Esophagus (tissue), 2 donors: Measurements from ENCODE around the gene CDC42BPB. TPM values are rescaled to one million over a fixed set of nuclear protein-coding genes. Genes with fewer than 3 reads are reported as not detected.

Experiments used
- H3K27ac ChIP-seq, 2 donors: one replicate each; pipeline ENCODE4 v1.5.1; 2013; ENCODE audit warnings: low read depth in 2 of 2, mild to moderate bottlenecking in 2 of 2, inconsistent platforms in 1 of 2, low read length in 1 of 2, moderate library complexity in 1 of 2
- H3K27me3 ChIP-seq, 2 donors: one replicate each; pipeline ENCODE4 v1.6.1; 2013; ENCODE audit warnings: low read length in 2 of 2, control low read depth in 1 of 2, mild to moderate bottlenecking in 1 of 2; ENCODE audit not compliant: insufficient read depth in 2 of 2, control insufficient read depth in 1 of 2
- H3K36me3 ChIP-seq, 2 donors: one replicate each; pipeline ENCODE4 v1.6.1; 2013; ENCODE audit warnings: low read length in 1 of 2; ENCODE audit not compliant: control insufficient read depth in 2 of 2, insufficient read depth in 2 of 2
- H3K4me1 ChIP-seq, 2 donors: one replicate each; pipeline ENCODE4 v1.6.1; 2013; ENCODE audit warnings: low read length in 1 of 2; ENCODE audit not compliant: control insufficient read depth in 2 of 2, insufficient read depth in 2 of 2
- H3K4me3 ChIP-seq, 2 donors: one replicate each; pipeline ENCODE4 v1.5.1; 2013; ENCODE audit warnings: low read length in 2 of 2, mild to moderate bottlenecking in 2 of 2, low read depth in 1 of 2, moderate library complexity in 1 of 2
- H3K9me3 ChIP-seq, 2 donors: one replicate each; pipeline ENCODE4 v1.6.1; 2013; ENCODE audit warnings: mild to moderate bottlenecking in 2 of 2, low read depth in 1 of 2, low read length in 1 of 2, moderate library complexity in 1 of 2; ENCODE audit not compliant: control insufficient read depth in 2 of 2, insufficient read depth in 1 of 2
- WGBS, 2 donors: extraction: QIAGEN DNeasy Blood & Tissue Kit; methylation state at CpG; one replicate each; pipeline ENCODE4 v1.1.7; 2013; 5-methylcytosine and 5-hydroxymethylcytosine counted together
- polyA plus RNA-seq, 2 donors: library from polyadenylated mRNA; stranded (reverse); fragments of 200-250 nt; gene quantifications; one replicate each; pipeline ENCODE4 v1.2.3, GENCODE V29; 2013
- donor health status: healthy with polysubstance abuse.
- donor health status: Bipolar disorder and iron deficiency.

CDC42BPB gene
- polyA plus RNA-seq, 2 donors = 29.9 to 35.2 TPM

- H3K9me3 ChIP-seq = peaks cover 0 to 3% of the 10 kb centered on the region in 2 donors
- H3K36me3 ChIP-seq = no peaks in the 10 kb centered on the region
- H3K27me3 ChIP-seq = peaks cover 0 to 10% of the 10 kb centered on the region in 2 donors
- no peak overlapping the region for H3K4me3 ChIP-seq
- WGBS, 2 donors = 88 to 91% methylated on average over 11 of the region's 11 CpGs
- peaks cover 0 to 12% of the 10 kb centered on the region in 2 donors for H3K4me1 ChIP-seq
- no peak overlapping the region for H3K27ac ChIP-seq
Observed at GRCh38 chr14:103101257-103101962, 44.1 kb upstream of the CDC42BPB start.

GRCh38 chr14:103100281-103101121 lies 43.2 kb upstream of the CDC42BPB start:
- no peak overlapping the region for H3K27ac ChIP-seq
- WGBS, 2 donors = 76 to 80% methylated on average over 25 of the region's 25 CpGs
- no peaks in the 10 kb centered on the region for H3K36me3 ChIP-seq

GRCh38 chr14:103099733-103100280 lies 42.5 kb upstream of the CDC42BPB start:
- Histone ChIP-seq H3K4me1 (peaks cover 0 to 8% of the 10 kb centered on the region in 2 donors), H3K36me3 (no peaks in the 10 kb centered on the region), H3K27ac (no peak overlapping the region), H3K4me3 (no peak overlapping the region), H3K27me3 (peaks cover 0 to 9% of the 10 kb centered on the region in 2 donors), H3K9me3 (peaks cover 0 to 3% of the 10 kb centered on the region in 2 donors)
- 77 to 78% methylated on average over 8 of the region's 8 CpGs for WGBS, 2 donors

More at GRCh38 chr14:103100281-103101121, 43.2 kb upstream of the CDC42BPB start:
- Histone ChIP-seq H3K4me1 (peaks cover 0 to 12% of the 10 kb centered on the region in 2 donors), H3K27me3 (peaks cover 0 to 10% of the 10 kb centered on the region in 2 donors), H3K4me3 (no peak overlapping the region), H3K9me3 (peaks cover 0 to 3% of the 10 kb centered on the region in 2 donors)

GRCh38 chr14:103099081-103099732 lies 41.9 kb upstream of the CDC42BPB start:
- Histone ChIP-seq H3K27me3 (peaks cover 0 to 3% of the 10 kb centered on the region in 2 donors), H3K4me1 (peaks cover 0 to 8% of the 10 kb centered on the region in 2 donors), H3K9me3 (peaks cover 0 to 3% of the 10 kb centered on the region in 2 donors), H3K36me3 (no peaks in the 10 kb centered on the region), H3K27ac (no peak overlapping the region), H3K4me3 (no peak overlapping the region)
- 60% methylated on average over 11 to 12 of the region's 12 CpGs for WGBS, 2 donors

- H3K27me3 ChIP-seq = no peaks in the 10 kb centered on the region
- H3K4me1 ChIP-seq = peaks cover 4 to 6% of the 10 kb centered on the region in 2 donors
- H3K9me3 ChIP-seq = peaks cover 0 to 3% of the 10 kb centered on the region in 2 donors
- no peaks in the 10 kb centered on the region for H3K36me3 ChIP-seq
- WGBS, 2 donors = 73% methylated on average over 31 of the region's 31 CpGs
- no peak overlapping the region for H3K27ac ChIP-seq
- H3K4me3 ChIP-seq = no peak overlapping the region
Observed at GRCh38 chr14:103097994-103098957, 40.9 kb upstream of the CDC42BPB start.

- Histone ChIP-seq H3K4me3 (no peak overlapping the region), H3K27ac (no peak overlapping the region), H3K27me3 (no peaks in the 10 kb centered on the region), H3K36me3 (no peaks in the 10 kb centered on the region), H3K4me1 (peaks cover 4 to 6% of the 10 kb centered on the region in 2 donors), H3K9me3 (peaks cover 0 to 3% of the 10 kb centered on the region in 2 donors)
- 85% methylated on average over 21 to 26 of the region's 26 CpGs for WGBS, 2 donors
Observed at GRCh38 chr14:103097244-103097993, 40.1 kb upstream of the CDC42BPB start.

- Histone ChIP-seq H3K4me1 (peaks cover 5 to 8% of the 10 kb centered on the region in 2 donors), H3K27me3 (no peaks in the 10 kb centered on the region), H3K9me3 (no peaks in the 10 kb centered on the region), H3K27ac (no peak overlapping the region), H3K36me3 (no peaks in the 10 kb centered on the region), H3K4me3 (no peak overlapping the region)
- WGBS, 2 donors = 75 to 76% methylated on average over 4 of the region's 4 CpGs
Observed at GRCh38 chr14:103096387-103096786, 39.0 kb upstream of the CDC42BPB start.

- no peaks in the 10 kb centered on the region for H3K9me3 ChIP-seq
- H3K27ac ChIP-seq = peak overlapping the region in 1 of 2 donors; percentile 57
- H3K36me3 ChIP-seq = no peaks in the 10 kb centered on the region
- H3K4me3 ChIP-seq = no peak overlapping the region
- H3K27me3 ChIP-seq = no peaks in the 10 kb centered on the region
- whole genome bisulfite sequencing, 2 donors = 81 to 88% methylated on average over 11 of the region's 11 CpGs
- peaks cover 7 to 11% of the 10 kb centered on the region in 2 donors for H3K4me1 ChIP-seq
Observed at GRCh38 chr14:103095210-103095778, 37.9 kb upstream of the CDC42BPB start.
